PC-3 (cell line): ENCODE results near the gene HNRNPF. TPM values are rescaled to one million over a fixed set of nuclear protein-coding genes. Genes with fewer than 3 reads are reported as not detected.
A peak's percentile ranks its signal among the peaks of the same experiment; 100 is the strongest.

ENCODE experiments used
- ATAC-seq: fragments of 200-7000 bp; cut with Tn5 transposase; 2 replicates; pipeline ENCODE4 v1.9.1; 2020; ENCODE audit warnings: mild to moderate bottlenecking, moderate library complexity
- BruUV-seq: library from RNA; stranded (reverse); fragments of 400-500 nt; replicated peaks from 2 replicates; lab custom pipeline; 2021; lab: Mats Ljungman, UMichigan
- CTCF ChIA-PET: fragments of 300-600 bp; sonication (Branson Sonifier 250); formaldehyde crosslinking; loops from one replicate; lab custom pipeline; 2022; ENCODE audit warnings: antibody characterized with exemption; lab: Charles Lee
- POLR2A ChIA-PET: fragments of 300-600 bp; sonication (Branson Sonifier 250); formaldehyde crosslinking; loops from one replicate; lab custom pipeline; 2022; ENCODE audit warnings: antibody characterized with exemption; ENCODE audit not compliant: unreplicated experiment; lab: Charles Lee
- DNase-seq: peaks from one replicate; pipeline ENCODE4 v3.0.0-alpha.2; 2015
- H2AFZ ChIP-seq: fragments of 300-600 bp; sonication (generic); 2 replicates; pipeline ENCODE4 v1.6.0; 2016; ENCODE audit warnings: antibody characterized with exemption, low read length
- H3F3A ChIP-seq: fragments of 300-600 bp; sonication (generic); one replicate; pipeline ENCODE4 v1.6.0; 2017; ENCODE audit warnings: antibody characterized with exemption, low read length, control low read depth, mild to moderate bottlenecking; ENCODE audit not compliant: unreplicated experiment
- H3K27ac ChIP-seq: fragments of 300-600 bp; sonication (generic); 2 replicates; pipeline ENCODE4 v1.5.1; 2016; ENCODE audit warnings: mild to moderate bottlenecking, low read length
- H3K27me3 ChIP-seq: fragments of 300-600 bp; sonication (generic); 2 replicates; pipeline ENCODE4 v1.6.1; 2016; ENCODE audit warnings: low read length, mixed read lengths
- H3K36me3 ChIP-seq: fragments of 300-600 bp; sonication (generic); 2 replicates; pipeline ENCODE4 v1.6.1; 2016; ENCODE audit warnings: low read depth, mixed run types, low read length, mixed read lengths
- H3K4me1 ChIP-seq: fragments of 300-600 bp; sonication (generic); 2 replicates; pipeline ENCODE4 v1.5.1; 2016; ENCODE audit warnings: low read length; ENCODE audit not compliant: insufficient read depth
- H3K4me2 ChIP-seq: fragments of 300-600 bp; sonication (generic); 2 replicates; pipeline ENCODE4 v1.6.0; 2016; ENCODE audit warnings: low read length
- H3K4me3 ChIP-seq: fragments of 300-600 bp; sonication (generic); 2 replicates; pipeline ENCODE4 v1.5.1; 2016; ENCODE audit warnings: mild to moderate bottlenecking, low read length, mixed read lengths
- H3K79me2 ChIP-seq: fragments of 300-600 bp; sonication (generic); 2 replicates; pipeline ENCODE4 v1.6.1; 2017; ENCODE audit warnings: low read length, mixed read lengths
- H3K9ac ChIP-seq: fragments of 300-600 bp; sonication (generic); 2 replicates; pipeline ENCODE4 v1.6.0; 2016; ENCODE audit warnings: mild to moderate bottlenecking, low read length
- H3K9me2 ChIP-seq: fragments of 300-600 bp; sonication (generic); replicated peaks from 2 replicates; pipeline ENCODE4 v1.6.1; 2016; ENCODE audit warnings: mixed run types, low read length, mixed read lengths
- H3K9me3 ChIP-seq: fragments of 300-600 bp; sonication (generic); 2 replicates; pipeline ENCODE4 v1.6.1; 2016; ENCODE audit warnings: low read length, mixed read lengths
- H4K20me1 ChIP-seq: fragments of 300-600 bp; sonication (generic); 2 replicates; pipeline ENCODE4 v1.6.1; 2016; ENCODE audit warnings: low read length, mixed read lengths
- CTCF ChIP-seq: fragments of 300-600 bp; sonication (generic); conservative IDR thresholded peaks from 2 replicates; pipeline ENCODE4 v1.5.1; 2017; ENCODE audit warnings: antibody characterized with exemption, low read depth, mild to moderate bottlenecking, low read length
- EZH2 ChIP-seq: fragments of 300-600 bp; sonication (generic); IDR thresholded peaks from one replicate; pipeline ENCODE4 v1.6.1; 2017; ENCODE audit warnings: antibody characterized with exemption, mild to moderate bottlenecking, low read length; ENCODE audit not compliant: unreplicated experiment
- EZH2phosphoT487 ChIP-seq: fragments of 300-600 bp; sonication (generic); IDR thresholded peaks from 2 replicates; pipeline ENCODE4 v1.6.1; 2018; ENCODE audit warnings: mild to moderate bottlenecking, antibody characterized with exemption, low read length, borderline replicate concordance
- intact Hi-C: fragments of 100-400 bp; cut with micrococcal nuclease; formaldehyde crosslinking; loops from 2 replicates; pipeline ENCODE4 v1.9.0; 2023
- total RNA-seq: library from RNA; depleted of rRNA; stranded (reverse); fragments of >200 nt; gene quantifications from 2 replicates; pipeline ENCODE4 v1.2.3, GENCODE V29; 2014

The HNRNPF gene
- total RNA-seq, 1 experiment from 2014 or later, result 421 TPM

GRCh38 chr10:43389867-43390266 is 19.1 kb downstream of the HNRNPF start:
- peaks cover 7% of the 10 kb centered on the region for H3K4me1 ChIP-seq
- no TSS peak for BruUV-seq
- DNase-seq (no peak), ATAC-seq (no peak)
- no peak overlapping the region for H3K27ac ChIP-seq
- H3K4me3 ChIP-seq, result no peak overlapping the region
- no peak overlapping the region for H2AFZ ChIP-seq
- no peaks in the 10 kb centered on the region for H3K9me3 ChIP-seq
- no peaks in the 10 kb centered on the region for H3K27me3 ChIP-seq
- peaks cover 89% of the 10 kb centered on the region for H3K36me3 ChIP-seq
- peaks cover 93% of the 10 kb centered on the region for H4K20me1 ChIP-seq
- TF ChIP-seq EZH2 (no peak), CTCF (no peak), EZH2phosphoT487 (no peak)
- intact Hi-C loops, result loop anchor here (1.0 to 2.0 kb wide), 2 partner anchors 17 to 71 kb away; no protein-coding TSS in a partner anchor
- no peak overlapping the region for H3K4me2 ChIP-seq
- POLR2A ChIA-PET, result no interaction called here
- CTCF ChIA-PET, result no interaction called here
- peaks cover 12% of the 10 kb centered on the region for H3F3A ChIP-seq
- H3K79me2 ChIP-seq, result peaks cover 76% of the 10 kb centered on the region
- H3K9me2 ChIP-seq, result no peaks in the 10 kb centered on the region
- H3K9ac ChIP-seq, result no peak overlapping the region

- Histone ChIP-seq H3K4me2 (no peak overlapping the region), H3K9me2 (no peaks in the 10 kb centered on the region), H2AFZ (no peak overlapping the region), H3K36me3 (peaks cover 69% of the 10 kb centered on the region), H3K9me3 (no peaks in the 10 kb centered on the region), H3K27me3 (no peaks in the 10 kb centered on the region), H3K27ac (no peak overlapping the region), H3K9ac (no peak overlapping the region), H3K4me3 (no peak overlapping the region), H3K79me2 (peaks cover 54% of the 10 kb centered on the region), H4K20me1 (peaks cover 80% of the 10 kb centered on the region), H3K4me1 (no peaks in the 10 kb centered on the region), H3F3A (peaks cover 12% of the 10 kb centered on the region)
- no TSS peak for BruUV-seq
- TF ChIP-seq EZH2 (no peak), EZH2phosphoT487 (no peak), CTCF (no peak)
- POLR2A ChIA-PET, result no interaction called here
- ATAC-seq (no peak), DNase-seq (no peak)
- intact Hi-C loops, result no loop called here
- CTCF ChIA-PET, result no interaction called here
These were observed 21.3 kb downstream of the HNRNPF start for GRCh38 chr10:43387678-43388032.

- POLR2A ChIA-PET, result no interaction called here
These were observed 21.9 kb downstream of the HNRNPF start for GRCh38 chr10:43386981-43387677.

More at GRCh38 chr10:43386981-43387677, 21.9 kb downstream of the HNRNPF start:
- DNase-seq (no peak), ATAC-seq (no peak)
- H3K9me2 ChIP-seq, result no peaks in the 10 kb centered on the region
- H3F3A ChIP-seq, result peaks cover 12% of the 10 kb centered on the region
- TF ChIP-seq CTCF, result no peak
- no peak for TF ChIP-seq EZH2phosphoT487
- no peak for TF ChIP-seq EZH2
- H4K20me1 ChIP-seq, result peaks cover 77% of the 10 kb centered on the region
- H3K27me3 ChIP-seq, result no peaks in the 10 kb centered on the region
- intact Hi-C loops, result no loop called here
- H3K4me2 ChIP-seq, result no peak overlapping the region
- H3K4me1 ChIP-seq, result no peaks in the 10 kb centered on the region
- no peaks in the 10 kb centered on the region for H3K9me3 ChIP-seq
- BruUV-seq, result TSS peak; percentile 13
- peaks cover 64% of the 10 kb centered on the region for H3K36me3 ChIP-seq
- no peak overlapping the region for H2AFZ ChIP-seq
- CTCF ChIA-PET, result no interaction called here
- H3K27ac ChIP-seq, result no peak overlapping the region
- peaks cover 49% of the 10 kb centered on the region for H3K79me2 ChIP-seq
- H3K9ac ChIP-seq, result no peak overlapping the region
- H3K4me3 ChIP-seq, result no peak overlapping the region
